ENCODE results near the gene AIF1L.

GRCh38 chr9:131122158-131122557 lies 25.8 kb downstream of the AIF1L start:
- TF ChIP-seq CTCF (IDR thresholded peaks at IDR 0.05; ENCODE audit: insufficient read depth, low read depth, low read length) = no peak
- TF ChIP-seq EZH2 (IDR thresholded peaks at IDR 0.05; ENCODE audit: insufficient read depth, low read length) = no peak

Data from astrocyte (in vitro differentiated cells and primary cell).